H1 (cell line): Measurements from ENCODE around the gene IL17A.

ENCODE experiments used
- POLR2AphosphoS5 ChIP-seq: IDR thresholded peaks from 2 replicates; pipeline ENCODE4 v1.6.1; 2011; ENCODE audit warnings: low read depth, low read length
- TBP ChIP-seq: IDR thresholded peaks from 2 replicates; pipeline ENCODE4 v1.6.1; 2011; ENCODE audit warnings: low read depth, low read length, improper control_type of control experiment
- ZNF274 ChIP-seq: IDR thresholded peaks from 2 replicates; pipeline ENCODE4 v1.7.0; 2012; ENCODE audit warnings: low read length, borderline replicate concordance; ENCODE audit errors: extremely low read depth
- TF ChIP-seq, protein P1 (sequence below), 3 experiments: IDR thresholded peaks; 1 replicate in 2 of 3; 2 replicates in 1 of 3; pipeline versions ENCODE4 v1.5.1 to v1.6.1; 2011; ENCODE audit warnings: low read length in 3 of 3, mild to moderate bottlenecking in 3 of 3, inconsistent platforms in 2 of 3, low read depth in 1 of 3, moderate library complexity in 1 of 3; ENCODE audit not compliant: insufficient read depth in 1 of 3; ENCODE audit errors: control extremely low read depth in 1 of 3
- TF ChIP-seq, protein P2 (sequence below): IDR thresholded peaks from 2 replicates; pipeline ENCODE4 v1.6.1; 2012; ENCODE audit warnings: inconsistent platforms

DNA sequence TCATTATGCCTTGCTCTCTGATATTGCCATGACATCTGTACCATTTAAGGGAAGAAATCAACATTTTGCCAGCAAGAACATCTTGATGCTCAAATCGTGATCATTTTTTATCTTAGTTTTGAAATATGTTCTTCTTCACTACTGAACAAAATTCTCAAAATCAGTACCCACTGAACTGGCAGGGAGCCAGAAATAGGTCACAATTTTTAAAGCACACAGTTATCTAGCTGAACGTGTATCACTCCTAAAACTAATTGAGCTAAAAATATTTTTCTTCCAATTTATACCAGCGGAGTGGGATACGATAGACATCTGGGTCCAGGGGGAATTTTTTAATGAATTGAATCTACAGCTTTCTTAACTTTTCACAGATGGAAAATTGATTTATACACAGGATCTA, 46.8 kb downstream of the IL17A start:
- TF ChIP-seq, protein P1, sequence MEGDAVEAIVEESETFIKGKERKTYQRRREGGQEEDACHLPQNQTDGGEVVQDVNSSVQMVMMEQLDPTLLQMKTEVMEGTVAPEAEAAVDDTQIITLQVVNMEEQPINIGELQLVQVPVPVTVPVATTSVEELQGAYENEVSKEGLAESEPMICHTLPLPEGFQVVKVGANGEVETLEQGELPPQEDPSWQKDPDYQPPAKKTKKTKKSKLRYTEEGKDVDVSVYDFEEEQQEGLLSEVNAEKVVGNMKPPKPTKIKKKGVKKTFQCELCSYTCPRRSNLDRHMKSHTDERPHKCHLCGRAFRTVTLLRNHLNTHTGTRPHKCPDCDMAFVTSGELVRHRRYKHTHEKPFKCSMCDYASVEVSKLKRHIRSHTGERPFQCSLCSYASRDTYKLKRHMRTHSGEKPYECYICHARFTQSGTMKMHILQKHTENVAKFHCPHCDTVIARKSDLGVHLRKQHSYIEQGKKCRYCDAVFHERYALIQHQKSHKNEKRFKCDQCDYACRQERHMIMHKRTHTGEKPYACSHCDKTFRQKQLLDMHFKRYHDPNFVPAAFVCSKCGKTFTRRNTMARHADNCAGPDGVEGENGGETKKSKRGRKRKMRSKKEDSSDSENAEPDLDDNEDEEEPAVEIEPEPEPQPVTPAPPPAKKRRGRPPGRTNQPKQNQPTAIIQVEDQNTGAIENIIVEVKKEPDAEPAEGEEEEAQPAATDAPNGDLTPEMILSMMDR (IDR thresholded peaks at IDR 0.05; ENCODE audit: control extremely low read depth in 1 of 3, insufficient read depth in 1 of 3, low read depth in 1 of 3, low read length in 3 of 3): no peak
- TF ChIP-seq POLR2AphosphoS5: no peak
- TF ChIP-seq TBP: no peak
- TF ChIP-seq, protein P2, sequence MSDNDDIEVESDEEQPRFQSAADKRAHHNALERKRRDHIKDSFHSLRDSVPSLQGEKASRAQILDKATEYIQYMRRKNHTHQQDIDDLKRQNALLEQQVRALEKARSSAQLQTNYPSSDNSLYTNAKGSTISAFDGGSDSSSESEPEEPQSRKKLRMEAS: no peak
- no peak for TF ChIP-seq ZNF274
